BLaER1 (cell line): ENCODE measurements around the gene OXSR1.

Source experiments
- H3K27ac ChIP-seq: shearing (Covaris generic); formaldehyde crosslinking; 2 replicates; pipeline ENCODE4 v1.8.1; 2022
- H3K27me3 ChIP-seq: shearing (Covaris generic); formaldehyde crosslinking; 2 replicates; pipeline ENCODE4 v1.8.1; 2022
- H3K36me3 ChIP-seq: shearing (Covaris generic); formaldehyde crosslinking; 2 replicates; pipeline ENCODE4 v1.8.1; 2022
- H3K4me1 ChIP-seq: shearing (Covaris generic); formaldehyde crosslinking; 2 replicates; pipeline ENCODE4 v1.8.1; 2022
- H3K4me2 ChIP-seq: shearing (Covaris generic); formaldehyde crosslinking; 2 replicates; pipeline ENCODE4 v1.8.1; 2022
- H3K4me3 ChIP-seq: shearing (Covaris generic); formaldehyde crosslinking; 2 replicates; pipeline ENCODE4 v1.8.1; 2022
- H3K9ac ChIP-seq: shearing (Covaris generic); formaldehyde crosslinking; 2 replicates; pipeline ENCODE4 v1.8.1; 2022
- H3K9me3 ChIP-seq: shearing (Covaris generic); formaldehyde crosslinking; 2 replicates; pipeline ENCODE4 v1.8.1; 2022
- H4K20me1 ChIP-seq: shearing (Covaris generic); formaldehyde crosslinking; 2 replicates; pipeline ENCODE4 v1.8.1; 2022
- Cebpa-rat ChIP-seq: shearing (Covaris generic); IDR thresholded peaks from 2 replicates; pipeline ENCODE4 v1.8.1; 2022

The OXSR1 gene

DNA sequence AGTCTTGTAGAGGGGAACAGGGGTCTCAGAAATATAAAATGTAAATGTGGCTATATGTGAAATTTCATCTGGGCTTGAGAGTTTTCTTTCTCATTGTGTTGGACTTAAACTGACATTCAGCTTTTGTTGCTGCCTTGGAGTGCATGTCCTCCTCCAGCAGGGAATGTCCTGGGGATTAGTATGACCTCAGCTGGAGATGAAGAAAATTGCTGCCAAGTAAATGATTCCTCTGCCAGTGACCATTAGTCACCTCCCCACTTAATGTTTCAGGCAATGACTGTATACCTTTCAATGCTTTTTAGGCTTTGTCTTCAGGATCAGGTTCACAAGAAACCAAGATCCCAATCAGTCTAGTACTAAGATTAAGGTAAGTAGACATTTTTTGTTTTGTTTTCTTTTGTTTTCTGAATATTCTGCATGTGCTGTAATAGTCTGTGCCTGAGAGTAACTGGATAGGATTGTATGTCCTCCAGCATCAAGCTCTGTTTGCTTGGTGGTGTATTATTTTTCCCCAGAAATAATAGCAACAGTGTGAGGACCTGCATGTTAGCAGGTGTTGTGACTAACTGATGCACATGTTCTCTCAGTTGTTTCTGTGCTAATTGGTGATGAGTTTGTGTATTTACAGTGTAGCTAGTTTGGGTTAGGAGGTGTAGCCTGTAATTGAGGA, 82.2 kb downstream of the OXSR1 start:
- H3K4me3 ChIP-seq: no peak overlapping the region
- no peaks in the 10 kb centered on the region for H4K20me1 ChIP-seq
- no peak overlapping the region for H3K9ac ChIP-seq
- H3K27ac ChIP-seq: no peak overlapping the region
- peaks cover 86% of the 10 kb centered on the region for H3K36me3 ChIP-seq
- H3K27me3 ChIP-seq: no peaks in the 10 kb centered on the region
- H3K9me3 ChIP-seq: no peaks in the 10 kb centered on the region
- no peak for TF ChIP-seq Cebpa-rat
- H3K4me1 ChIP-seq: no peaks in the 10 kb centered on the region
- H3K4me2 ChIP-seq: no peak overlapping the region

DNA sequence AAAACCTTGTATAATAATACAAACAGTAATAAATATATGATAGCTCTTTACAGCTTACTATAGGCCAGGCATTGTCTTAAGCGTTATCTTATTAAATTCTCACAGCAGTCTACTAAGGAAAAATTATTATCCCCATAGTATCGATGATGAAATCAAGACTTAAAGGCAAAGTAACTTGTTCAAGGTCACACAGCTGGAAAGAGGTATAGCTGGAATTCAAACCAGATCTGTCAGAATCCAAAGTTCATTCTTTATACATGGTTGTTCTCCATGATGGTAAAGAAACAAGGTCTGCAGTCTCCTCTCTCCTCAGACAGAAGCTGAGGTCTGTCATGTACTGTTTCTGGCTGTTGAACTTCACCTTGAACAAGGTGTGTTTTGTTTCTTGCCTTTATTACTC, 84.9 kb downstream of the OXSR1 start:
- Histone ChIP-seq H3K27me3 (no peaks in the 10 kb centered on the region), H4K20me1 (0 out of 2 replicates have a peak, but pooled peaks cover 4% of the 10 kb centered on the region), H3K36me3 (peaks cover 96% of the 10 kb centered on the region), H3K4me1 (no peaks in the 10 kb centered on the region), H3K9ac (no peak overlapping the region), H3K27ac (no peak overlapping the region), H3K4me2 (no peak overlapping the region), H3K9me3 (no peaks in the 10 kb centered on the region), H3K4me3 (no peak overlapping the region)
- TF ChIP-seq Cebpa-rat: no peak

DNA sequence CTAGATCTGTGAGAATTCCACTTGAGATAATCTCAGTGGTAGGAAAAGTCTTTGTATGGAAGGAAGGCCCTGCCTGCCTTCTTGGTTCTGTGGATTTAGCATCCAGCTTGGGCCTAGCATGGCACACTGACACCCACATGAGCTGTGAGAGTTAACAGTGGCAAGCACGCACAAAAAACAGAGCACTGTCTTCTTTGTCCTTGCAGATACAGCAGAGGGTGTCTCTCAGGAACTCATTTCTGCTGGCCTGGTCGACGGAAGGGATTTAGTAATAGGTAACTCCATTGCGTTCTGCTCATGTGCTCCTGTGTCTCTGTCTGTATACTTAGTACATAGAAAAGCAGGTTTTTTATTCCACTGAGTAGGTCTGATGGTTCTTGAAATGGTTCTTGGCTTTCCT, 85.9 kb downstream of the OXSR1 start:
- H3K9ac ChIP-seq: no peak overlapping the region
- H3K9me3 ChIP-seq: no peaks in the 10 kb centered on the region
- H3K4me1 ChIP-seq: no peaks in the 10 kb centered on the region
- peaks cover 98% of the 10 kb centered on the region for H3K36me3 ChIP-seq
- no peak overlapping the region for H3K27ac ChIP-seq
- no peak overlapping the region for H3K4me3 ChIP-seq
- no peak overlapping the region for H3K4me2 ChIP-seq
- 0 out of 2 replicates have a peak, but pooled peaks cover 4% of the 10 kb centered on the region for H4K20me1 ChIP-seq
- H3K27me3 ChIP-seq: no peaks in the 10 kb centered on the region
- no peak for TF ChIP-seq Cebpa-rat

DNA sequence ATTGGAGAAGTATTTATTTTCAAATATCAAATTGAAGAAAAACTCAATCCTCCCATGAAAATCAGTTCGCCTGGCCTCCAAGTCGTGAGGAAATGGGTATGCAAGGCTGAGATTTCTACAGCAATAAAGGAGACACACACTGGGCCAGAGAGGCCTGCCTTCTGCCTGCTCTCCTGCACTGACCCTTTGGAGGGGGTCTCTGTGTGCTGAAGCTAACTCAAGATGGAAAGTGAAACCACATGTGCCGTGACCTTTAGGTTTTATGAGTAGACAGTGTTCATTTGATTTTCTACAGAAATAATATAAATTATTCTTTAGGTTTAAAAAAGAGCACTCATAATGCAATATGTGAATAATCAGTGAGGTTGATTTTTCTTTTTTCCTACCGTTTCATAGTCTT, 88.4 kb downstream of the OXSR1 start:
- Histone ChIP-seq H3K36me3 (peaks cover 83% of the 10 kb centered on the region), H3K4me2 (no peak overlapping the region), H3K9me3 (no peaks in the 10 kb centered on the region), H3K9ac (no peak overlapping the region), H3K4me3 (no peak overlapping the region), H3K27ac (no peak overlapping the region), H3K27me3 (no peaks in the 10 kb centered on the region), H4K20me1 (0 out of 2 replicates have a peak, but pooled peaks cover 4% of the 10 kb centered on the region), H3K4me1 (no peaks in the 10 kb centered on the region)
- TF ChIP-seq Cebpa-rat: no peak

DNA sequence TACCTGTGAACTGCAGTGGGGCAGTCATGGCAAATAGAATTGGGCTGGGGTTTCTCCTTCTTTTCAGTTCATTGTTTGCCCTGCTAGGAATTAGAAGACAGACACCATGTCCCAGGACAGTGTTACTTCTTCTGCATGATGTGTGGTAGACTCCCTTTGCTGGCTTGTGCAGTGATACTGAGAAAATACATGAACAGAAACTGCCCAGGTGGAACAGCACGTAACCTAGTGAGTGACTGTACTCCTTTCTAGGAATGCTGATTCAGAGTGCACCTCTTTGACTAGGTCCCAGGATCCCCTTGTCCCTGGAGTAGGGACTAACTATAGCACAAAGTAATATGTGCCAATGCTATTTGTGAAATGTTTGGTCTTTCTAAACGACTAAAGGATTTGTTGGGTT, 89.5 kb downstream of the OXSR1 start:
- Histone ChIP-seq H3K4me2 (no peak overlapping the region), H3K27me3 (no peaks in the 10 kb centered on the region), H3K9ac (no peak overlapping the region), H4K20me1 (0 out of 2 replicates have a peak, but pooled peaks cover 4% of the 10 kb centered on the region), H3K9me3 (no peaks in the 10 kb centered on the region), H3K4me3 (no peak overlapping the region), H3K4me1 (no peaks in the 10 kb centered on the region), H3K27ac (no peak overlapping the region), H3K36me3 (peaks cover 72% of the 10 kb centered on the region)
- TF ChIP-seq Cebpa-rat: no peak

DNA sequence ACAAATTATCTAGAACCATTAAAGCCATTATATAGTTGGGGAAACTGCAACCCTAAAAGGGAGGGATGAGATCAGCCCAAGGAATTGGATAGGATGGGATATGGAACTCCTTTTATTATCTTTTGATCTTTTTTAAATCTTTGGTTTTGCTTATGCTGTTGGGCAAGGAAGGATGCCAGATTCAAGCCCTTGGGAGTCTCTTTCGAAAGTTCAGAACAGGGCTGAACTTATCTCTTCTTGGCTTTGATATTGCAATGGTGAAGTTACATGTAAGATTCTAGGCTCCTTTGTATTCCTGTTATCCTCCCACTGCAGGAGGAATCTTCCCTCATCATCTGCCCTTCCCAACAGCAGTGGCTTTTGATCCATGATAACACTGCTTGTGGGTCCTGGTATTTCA, 90.3 kb downstream of the OXSR1 start:
- Histone ChIP-seq H3K4me2 (no peak overlapping the region), H3K4me1 (no peaks in the 10 kb centered on the region), H4K20me1 (0 out of 2 replicates have a peak, but pooled peaks cover 4% of the 10 kb centered on the region), H3K27me3 (no peaks in the 10 kb centered on the region), H3K9me3 (no peaks in the 10 kb centered on the region), H3K9ac (no peak overlapping the region), H3K4me3 (no peak overlapping the region), H3K27ac (no peak overlapping the region), H3K36me3 (peaks cover 68% of the 10 kb centered on the region)
- no peak for TF ChIP-seq Cebpa-rat

DNA sequence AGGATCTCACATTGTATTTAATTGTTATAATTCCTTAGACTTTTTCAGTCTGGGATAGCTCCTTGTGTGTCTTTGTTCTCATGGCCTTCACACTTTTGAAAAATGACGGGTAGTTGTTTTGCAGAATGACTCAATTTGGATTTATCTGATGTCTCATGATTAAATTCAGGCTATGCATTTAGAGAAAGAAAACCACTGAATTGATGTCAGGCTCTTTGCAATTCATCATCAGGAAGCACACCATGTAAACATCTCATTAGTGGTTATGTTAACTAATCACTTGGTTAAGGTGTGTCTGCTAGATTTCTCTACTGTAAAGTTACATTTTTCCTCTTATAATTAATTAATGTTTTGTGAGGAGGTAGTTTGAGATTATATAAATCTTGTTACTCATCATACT, 92.2 kb downstream of the OXSR1 start:
- Histone ChIP-seq H4K20me1 (0 out of 2 replicates have a peak, but pooled peaks cover 4% of the 10 kb centered on the region), H3K9ac (no peak overlapping the region), H3K27ac (no peak overlapping the region), H3K4me3 (no peak overlapping the region), H3K9me3 (0 out of 2 replicates have a peak, but pooled peaks cover 4% of the 10 kb centered on the region), H3K4me1 (no peaks in the 10 kb centered on the region), H3K27me3 (no peaks in the 10 kb centered on the region), H3K36me3 (peaks cover 56% of the 10 kb centered on the region), H3K4me2 (no peak overlapping the region)
- TF ChIP-seq Cebpa-rat: no peak

DNA sequence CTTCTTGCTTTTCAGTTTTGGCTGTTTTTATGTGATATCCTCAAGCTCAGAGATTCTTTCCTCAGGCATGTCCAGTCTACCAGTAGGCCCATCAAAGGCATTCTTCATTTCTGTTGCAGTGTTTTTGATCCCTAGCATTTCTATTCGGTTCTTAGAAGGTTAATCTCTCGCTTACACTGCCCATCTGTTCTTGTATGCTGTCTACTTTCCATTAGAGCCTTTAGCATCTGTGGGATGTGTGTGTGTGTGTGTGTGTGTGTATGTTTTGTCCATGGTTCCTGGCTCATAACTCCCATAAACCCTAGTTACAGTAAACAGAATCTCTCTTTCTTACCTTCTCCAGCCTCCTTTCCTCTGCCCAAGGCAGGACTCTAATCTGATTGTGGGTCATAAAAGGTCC, 95.1 kb downstream of the OXSR1 start:
- Histone ChIP-seq H3K4me2 (no peak overlapping the region), H3K27ac (no peak overlapping the region), H3K4me3 (no peak overlapping the region), H4K20me1 (no peaks in the 10 kb centered on the region), H3K27me3 (no peaks in the 10 kb centered on the region), H3K4me1 (no peaks in the 10 kb centered on the region), H3K9me3 (0 out of 2 replicates have a peak, but pooled peaks cover 4% of the 10 kb centered on the region), H3K36me3 (peaks cover 27% of the 10 kb centered on the region), H3K9ac (no peak overlapping the region)
- no peak for TF ChIP-seq Cebpa-rat

DNA sequence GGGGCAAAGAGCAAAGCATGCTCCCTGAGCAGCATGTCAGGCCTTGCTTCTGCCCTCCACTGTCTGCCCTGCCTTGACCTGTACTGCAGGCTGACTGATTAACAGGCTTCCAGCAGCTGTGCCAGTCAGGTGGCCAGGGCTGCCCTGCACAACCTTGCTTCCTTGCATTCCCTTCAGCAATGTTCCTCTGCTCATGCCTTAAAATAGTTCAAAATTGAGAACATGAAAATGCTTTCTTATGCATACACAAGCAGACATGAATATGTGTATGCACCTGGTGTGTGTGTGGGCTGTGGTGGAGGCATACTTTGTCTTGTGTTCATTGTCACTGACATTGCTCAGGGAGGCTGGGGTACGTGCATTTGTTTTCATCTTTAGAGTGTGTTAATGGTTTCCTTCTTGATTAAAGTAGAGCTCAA, 99.0 kb downstream of the OXSR1 start:
- H3K4me1 ChIP-seq: peaks cover 36% of the 10 kb centered on the region
- H3K27ac ChIP-seq: no peak overlapping the region
- no peak for TF ChIP-seq Cebpa-rat
- no peaks in the 10 kb centered on the region for H4K20me1 ChIP-seq
- no peaks in the 10 kb centered on the region for H3K27me3 ChIP-seq
- 0 out of 2 replicates have a peak, but pooled peaks cover 4% of the 10 kb centered on the region for H3K9me3 ChIP-seq
- H3K9ac ChIP-seq: no peak overlapping the region
- no peak overlapping the region for H3K4me2 ChIP-seq
- no peak overlapping the region for H3K4me3 ChIP-seq
- peaks cover 11% of the 10 kb centered on the region for H3K36me3 ChIP-seq

DNA sequence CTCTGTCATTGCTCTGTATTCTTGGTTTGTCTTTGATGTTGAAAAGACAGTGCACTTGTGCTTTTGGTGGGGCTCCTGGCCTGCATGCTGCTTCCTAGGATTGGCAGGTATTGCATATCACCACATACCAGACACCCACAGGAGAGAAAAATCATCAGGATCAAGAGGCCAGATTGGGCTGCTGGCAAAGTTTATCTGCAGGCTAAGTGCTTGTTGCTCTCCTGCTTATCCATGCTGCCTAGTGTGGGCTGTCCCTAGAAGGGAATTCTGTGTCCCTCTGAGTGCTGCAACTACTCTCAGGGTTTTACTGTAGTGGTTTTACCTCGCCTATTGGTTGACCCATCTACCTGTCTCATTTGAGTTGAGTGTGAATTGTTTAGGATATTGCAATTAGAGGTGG, 99.4 kb downstream of the OXSR1 start:
- Histone ChIP-seq H3K4me2 (no peak overlapping the region), H3K9me3 (0 out of 2 replicates have a peak, but pooled peaks cover 4% of the 10 kb centered on the region), H3K27ac (no peak overlapping the region), H4K20me1 (no peaks in the 10 kb centered on the region), H3K36me3 (peaks cover 11% of the 10 kb centered on the region), H3K27me3 (no peaks in the 10 kb centered on the region), H3K4me3 (no peak overlapping the region), H3K9ac (no peak overlapping the region), H3K4me1 (peaks cover 37% of the 10 kb centered on the region)
- TF ChIP-seq Cebpa-rat: no peak
